IPS-18c (cell line): ENCODE results near the gene PI3.
"Not testable (repeated sequence)": the region's sequence is repeated elsewhere in the genome, so short reads cannot be mapped to it uniquely, and the experiment has no call there.

ENCODE experiments used
- H3K4me3 ChIP-seq: 2 replicates; pipeline ENCODE4 v1.7.0; 2013; ENCODE audit warnings: low read depth, mild to moderate bottlenecking, low read length, moderate library complexity; ENCODE audit not compliant: insufficient read depth
- H3K9me3 ChIP-seq: one replicate; pipeline ENCODE4 v1.6.1; 2013; ENCODE audit warnings: mild to moderate bottlenecking, low read length, moderate library complexity; ENCODE audit not compliant: control insufficient read depth, insufficient read depth

Gene PI3

GRCh38 chr20:45174434-45175364 is at the start of gene PI3:
TSS of gene PI3 (plus strand) at chr20:45174902. CDS start at chr20:45174923, 21 bp downstream.
- Histone ChIP-seq H3K4me3 (no peak within 1 kb of the TSS; the same call in 1 of the 2 replicates), H3K9me3 (no peaks in the 10 kb centered on the region)

- no peaks in the 10 kb centered on the region for H3K9me3 ChIP-seq
Observed at GRCh38 chr20:45128099-45128498, 46.6 kb upstream of the PI3 start.

GRCh38 chr20:45136911-45137310 is 37.8 kb upstream of the PI3 start:
- Histone ChIP-seq H3K4me3 (no peak overlapping the region), H3K9me3 (no peaks in the 10 kb centered on the region)

More at GRCh38 chr20:45128099-45128498, 46.6 kb upstream of the PI3 start:
- H3K4me3 ChIP-seq = no peak overlapping the region

- Histone ChIP-seq H3K9me3 (no peaks in the 10 kb centered on the region), H3K4me3 (peak overlapping the region; percentile 5; the same call in 1 of the 2 replicates)
Observed at GRCh38 chr20:45138561-45139300, 36.0 kb upstream of the PI3 start.

DNA sequence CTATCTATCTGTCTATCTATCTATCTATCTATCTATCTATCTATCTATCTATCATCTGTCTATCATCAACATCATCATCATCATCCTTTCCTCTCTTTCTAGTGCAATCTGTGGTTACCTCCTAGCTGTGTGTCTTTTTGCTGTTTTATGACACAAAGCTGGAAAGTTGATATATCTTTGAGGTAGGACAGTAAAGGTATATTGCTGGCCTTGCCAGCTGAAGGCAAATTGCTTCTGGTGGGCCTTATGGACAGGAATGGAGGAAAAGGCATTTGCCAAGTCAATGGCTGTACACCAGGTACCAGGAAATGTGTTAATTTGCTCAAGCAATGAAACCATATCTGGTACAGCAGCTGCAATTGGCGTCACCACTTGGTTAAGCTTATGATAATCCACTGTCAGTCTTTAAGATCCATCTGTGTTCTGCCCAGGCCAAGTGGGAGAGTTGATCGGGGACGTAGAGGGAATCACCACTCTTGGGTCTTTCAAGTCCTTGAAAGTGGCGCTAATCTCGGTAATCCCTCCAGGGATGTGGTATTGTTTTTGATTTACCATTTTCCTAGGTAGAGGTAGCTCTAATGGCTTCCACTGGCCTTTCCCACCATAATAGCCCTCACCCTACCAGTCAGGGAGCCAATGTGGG is 34.8 kb upstream of the PI3 start:
- not testable (repeated sequence) for H3K4me3 ChIP-seq, H3K9me3 ChIP-seq

DNA sequence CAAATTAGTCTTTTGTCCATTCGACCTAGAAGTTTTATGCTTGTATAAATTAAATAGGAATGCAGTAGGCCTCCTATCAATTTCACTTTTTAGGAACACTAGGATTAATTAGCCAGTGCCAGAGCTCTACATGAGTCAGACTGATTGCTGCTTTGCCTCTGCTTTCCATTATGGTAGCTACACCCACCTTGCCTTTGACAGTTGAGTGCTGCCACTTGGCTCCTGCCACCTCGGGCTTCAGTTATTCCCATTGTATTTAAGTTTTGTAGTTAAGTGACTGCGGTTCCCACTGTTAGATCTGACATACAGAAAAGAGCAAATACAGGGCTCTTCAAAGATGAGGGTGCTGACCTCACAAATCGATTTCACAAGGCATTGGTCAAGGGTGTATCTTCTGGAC is 33.9 kb upstream of the PI3 start:
- Histone ChIP-seq H3K9me3 (no peaks in the 10 kb centered on the region), H3K4me3 (no peak overlapping the region)

GRCh38 chr20:45149062-45149461 is 25.6 kb upstream of the PI3 start:
- no peaks in the 10 kb centered on the region for H3K9me3 ChIP-seq
- no peak overlapping the region for H3K4me3 ChIP-seq

GRCh38 chr20:45152405-45152804 is 22.3 kb upstream of the PI3 start:
- Histone ChIP-seq H3K9me3 (no peaks in the 10 kb centered on the region), H3K4me3 (no peak overlapping the region)

DNA sequence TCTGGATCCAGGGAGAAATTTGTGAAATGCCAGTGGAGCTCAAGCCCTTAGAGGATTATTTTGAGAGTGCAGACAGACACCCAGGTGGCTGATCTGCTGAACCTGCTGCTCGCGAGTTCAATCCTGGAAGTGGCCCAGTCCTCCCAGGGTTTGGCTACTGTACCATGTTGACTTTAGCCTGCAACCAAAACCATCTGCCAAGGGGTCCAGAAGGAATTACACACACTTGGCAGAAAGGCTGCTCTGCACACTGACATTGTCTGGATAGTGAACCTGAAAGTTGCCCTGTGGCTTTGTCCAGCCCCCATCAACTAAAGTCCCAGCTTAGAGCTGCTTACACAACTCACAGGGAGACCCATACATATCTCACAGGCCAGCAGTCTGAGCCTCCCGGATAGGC is 21.6 kb upstream of the PI3 start:
- Histone ChIP-seq H3K4me3 (no peak overlapping the region), H3K9me3 (no peaks in the 10 kb centered on the region)

DNA sequence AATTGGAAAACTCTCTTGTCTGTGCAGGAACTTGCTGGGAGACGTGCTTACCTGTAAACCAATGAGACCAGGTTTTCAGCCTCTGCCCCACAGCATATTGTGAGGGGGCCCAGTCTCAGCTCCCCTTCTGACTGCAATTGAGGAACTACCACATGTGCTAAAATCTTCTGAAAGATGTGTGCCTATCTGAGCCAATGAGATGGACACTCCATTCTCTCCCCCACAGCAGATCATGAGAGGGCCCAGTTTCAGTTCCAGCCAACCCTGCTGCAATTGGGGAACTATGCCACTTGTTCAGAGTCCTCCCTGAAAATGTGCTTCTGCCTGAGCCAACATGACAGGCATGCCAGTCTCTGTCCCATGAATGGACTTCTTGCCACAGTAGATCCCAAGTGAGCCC is 20.9 kb upstream of the PI3 start:
- no peaks in the 10 kb centered on the region for H3K9me3 ChIP-seq
- no peak overlapping the region for H3K4me3 ChIP-seq

GRCh38 chr20:45154183-45154582 is 20.5 kb upstream of the PI3 start:
- H3K4me3 ChIP-seq = no peak overlapping the region
- no peaks in the 10 kb centered on the region for H3K9me3 ChIP-seq

- not testable (repeated sequence) for H3K4me3 ChIP-seq, H3K9me3 ChIP-seq
Observed at GRCh38 chr20:45154794-45155193, 19.9 kb upstream of the PI3 start.

- no peak overlapping the region for H3K4me3 ChIP-seq
- no peaks in the 10 kb centered on the region for H3K9me3 ChIP-seq
Observed at GRCh38 chr20:45156713-45157112, 18.0 kb upstream of the PI3 start.

- H3K9me3 ChIP-seq = peaks cover 2% of the 10 kb centered on the region
- no peak overlapping the region for H3K4me3 ChIP-seq
Observed at GRCh38 chr20:45157962-45158361, 16.7 kb upstream of the PI3 start.

- Histone ChIP-seq H3K9me3 (peaks cover 3% of the 10 kb centered on the region), H3K4me3 (no peak overlapping the region)
Observed at GRCh38 chr20:45163083-45163803, 11.5 kb upstream of the PI3 start.

DNA sequence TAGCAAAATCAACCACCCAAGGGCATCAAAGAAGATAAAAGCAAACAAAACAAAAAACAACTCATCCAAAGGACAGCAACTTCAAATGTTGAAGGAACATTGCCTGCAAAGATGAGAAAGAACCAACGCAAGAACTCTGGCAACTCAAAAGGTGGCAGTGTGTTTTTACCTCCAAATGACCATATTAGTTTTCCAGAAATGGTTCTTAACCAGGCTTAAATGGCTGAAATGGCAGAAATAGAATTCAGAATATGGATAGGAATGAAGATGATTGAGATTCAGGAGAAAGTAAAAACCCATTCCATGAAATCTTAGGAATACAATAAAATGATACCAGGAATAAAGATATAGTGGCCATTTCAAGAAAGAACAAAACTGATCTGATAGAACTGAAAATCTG is 9.8 kb upstream of the PI3 start:
- Histone ChIP-seq H3K4me3 (no peak overlapping the region), H3K9me3 (peaks cover 3% of the 10 kb centered on the region)

GRCh38 chr20:45173522-45173921 is 1.2 kb upstream of the PI3 start:
- no peak overlapping the region for H3K4me3 ChIP-seq
- H3K9me3 ChIP-seq = no peaks in the 10 kb centered on the region
